ENCODE data around the gene ZKSCAN2. TPM values are rescaled to one million over a fixed set of nuclear protein-coding genes. Genes with fewer than 3 reads are reported as not detected.
A peak's percentile ranks its signal among the peaks of the same experiment; 100 is the strongest.

ZKSCAN2 gene
- total RNA-seq, 1 donor from 2014 or later: 16.9 TPM

GRCh38 chr16:25212636-25213035 is 45.0 kb downstream of the ZKSCAN2 start:
- Mint-ChIP-seq H3K27ac (no peak overlapping the region), H3K4me1 (ENCODE audit: unreplicated experiment) (peaks cover 4% of the 10 kb centered on the region), H3K27me3 (peaks cover 17% of the 10 kb centered on the region), H3K4me3 (no peak overlapping the region), H3K9me3 (no peaks in the 10 kb centered on the region), H3K36me3 (no peaks in the 10 kb centered on the region)
- DNase-seq (ENCODE audit: extremely low spot score, unreplicated experiment): no peak
- TF ChIP-seq CTCF (conservative IDR thresholded peaks at IDR 0.05): no peak

- Mint-ChIP-seq H3K27me3 (peaks cover 10% of the 10 kb centered on the region), H3K4me3 (peak overlapping the region; percentile 42), H3K36me3 (no peaks in the 10 kb centered on the region), H3K9me3 (no peaks in the 10 kb centered on the region), H3K4me1 (ENCODE audit: unreplicated experiment) (peaks cover 4% of the 10 kb centered on the region), H3K27ac (no peak overlapping the region)
- no peak for TF ChIP-seq CTCF (conservative IDR thresholded peaks at IDR 0.05)
- DNase-seq (ENCODE audit: extremely low spot score, unreplicated experiment): no peak
Measured at GRCh38 chr16:25210758-25211157, 46.9 kb downstream of the ZKSCAN2 start.

- Mint-ChIP-seq H3K27me3 (no peaks in the 10 kb centered on the region), H3K27ac (no peak overlapping the region), H3K4me3 (no peak overlapping the region), H3K9me3 (no peaks in the 10 kb centered on the region), H3K4me1 (ENCODE audit: unreplicated experiment) (peaks cover 6% of the 10 kb centered on the region), H3K36me3 (no peaks in the 10 kb centered on the region)
- TF ChIP-seq CTCF (conservative IDR thresholded peaks at IDR 0.05): no peak
- no peak for DNase-seq (ENCODE audit: extremely low spot score, unreplicated experiment)
Measured at GRCh38 chr16:25199457-25199856, 58.2 kb downstream of the ZKSCAN2 start.

- DNase-seq (ENCODE audit: extremely low spot score, unreplicated experiment): no peak
- Mint-ChIP-seq H3K4me3 (no peak overlapping the region), H3K4me1 (ENCODE audit: unreplicated experiment) (peaks cover 8% of the 10 kb centered on the region), H3K9me3 (no peaks in the 10 kb centered on the region), H3K27ac (no peak overlapping the region), H3K36me3 (no peaks in the 10 kb centered on the region), H3K27me3 (no peaks in the 10 kb centered on the region)
- TF ChIP-seq CTCF (conservative IDR thresholded peaks at IDR 0.05): no peak
Measured at GRCh38 chr16:25198021-25198420, 59.6 kb downstream of the ZKSCAN2 start.

- no peak for TF ChIP-seq CTCF (conservative IDR thresholded peaks at IDR 0.05)
- Mint-ChIP-seq H3K4me1 (ENCODE audit: unreplicated experiment) (peaks cover 8% of the 10 kb centered on the region), H3K27me3 (no peaks in the 10 kb centered on the region), H3K36me3 (no peaks in the 10 kb centered on the region), H3K27ac (no peak overlapping the region), H3K4me3 (no peak overlapping the region), H3K9me3 (no peaks in the 10 kb centered on the region)
- no peak for DNase-seq (ENCODE audit: extremely low spot score, unreplicated experiment)
Measured at GRCh38 chr16:25194273-25194878, 63.3 kb downstream of the ZKSCAN2 start.

- no peak for TF ChIP-seq CTCF (conservative IDR thresholded peaks at IDR 0.05)
- DNase-seq (ENCODE audit: extremely low spot score, unreplicated experiment): no peak
- no peaks in the 10 kb centered on the region for H3K36me3 Mint-ChIP-seq
- H3K27me3 Mint-ChIP-seq: no peaks in the 10 kb centered on the region
- no peaks in the 10 kb centered on the region for H3K9me3 Mint-ChIP-seq
- no peak overlapping the region for H3K4me3 Mint-ChIP-seq
- peaks cover 12% of the 10 kb centered on the region for H3K4me1 Mint-ChIP-seq (ENCODE audit: unreplicated experiment)
- no peak overlapping the region for H3K27ac Mint-ChIP-seq
Measured at GRCh38 chr16:25192096-25192495, 65.5 kb downstream of the ZKSCAN2 start.

All from type B pancreatic cell (in vitro differentiated cells).